ENCODE results near the gene CALY.

CALY gene

GRCh38 chr10:133312769-133313145 lies 23.9 kb downstream of the CALY start:
- in situ Hi-C loops (cut with MboI; ENCODE audit: low sequenced_read_pairs) = no loop called here

- in situ Hi-C loops (cut with MboI; ENCODE audit: low sequenced_read_pairs) = no loop called here
These were observed 24.5 kb downstream of the CALY start for GRCh38 chr10:133312016-133312768.

DNA sequence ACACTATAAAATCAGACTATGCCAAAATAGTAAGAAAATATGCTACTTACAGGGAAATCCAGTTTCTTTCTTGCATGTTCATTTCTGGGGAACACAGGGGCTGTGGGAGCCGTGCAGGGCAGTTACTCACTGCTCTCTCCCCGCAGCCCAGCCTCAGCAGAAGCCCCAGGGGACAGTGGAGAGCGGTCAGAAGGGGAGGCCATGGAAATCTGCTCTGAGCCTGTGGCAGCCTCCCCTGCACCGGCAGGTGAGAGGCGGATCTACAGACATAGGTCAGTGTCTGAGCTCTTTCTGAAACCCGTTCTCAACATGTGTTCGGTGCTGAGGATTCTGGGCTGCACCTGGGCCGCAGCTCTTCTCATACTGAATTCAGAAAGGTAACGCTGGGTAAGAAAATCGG lies 25.1 kb downstream of the CALY start:
- in situ Hi-C loops (cut with MboI; ENCODE audit: low sequenced_read_pairs) = no loop called here

DNA sequence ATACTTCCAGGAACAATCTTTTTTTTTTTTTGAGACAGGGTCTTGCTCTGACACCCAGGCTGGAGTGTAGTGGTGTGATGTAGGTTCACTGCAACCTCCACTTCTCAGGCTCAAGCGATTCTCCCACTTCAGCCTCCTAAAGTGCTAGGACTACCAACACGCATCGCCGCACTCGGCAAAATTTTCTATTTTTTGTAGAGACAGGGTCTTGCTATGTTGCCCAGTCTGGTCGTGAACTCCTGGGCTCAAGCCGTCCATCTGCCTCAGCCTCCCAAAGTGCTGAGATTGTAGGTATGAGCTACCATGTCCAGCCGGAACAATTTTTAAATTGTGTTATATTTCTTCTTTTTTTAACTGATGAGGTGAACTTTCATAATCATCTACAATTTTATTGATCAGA lies 25.9 kb downstream of the CALY start:
- in situ Hi-C loops (cut with MboI; ENCODE audit: low sequenced_read_pairs) = no loop called here

DNA sequence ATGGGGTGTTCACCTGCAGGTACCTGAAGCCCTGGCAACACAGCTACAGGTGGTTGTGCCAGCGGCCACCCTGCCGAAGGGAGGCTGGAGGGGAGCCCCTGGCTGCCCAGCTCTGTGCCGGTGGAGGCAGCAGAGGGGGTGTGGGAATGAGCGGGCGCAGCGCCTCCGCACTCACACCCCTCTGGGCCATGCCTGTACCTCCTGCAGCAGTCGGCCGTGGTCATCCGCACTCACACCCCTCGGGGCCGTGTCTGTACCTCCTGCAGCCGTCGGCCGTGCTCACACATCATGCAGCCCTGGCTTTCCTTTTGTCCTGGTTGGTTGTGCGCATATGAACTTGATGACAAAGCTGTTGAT lies 26.3 kb downstream of the CALY start:
- in situ Hi-C loops (cut with MboI; ENCODE audit: low sequenced_read_pairs) = no loop called here

GRCh38 chr10:133309720-133310398 lies 26.8 kb downstream of the CALY start:
- in situ Hi-C loops (cut with MboI; ENCODE audit: low sequenced_read_pairs) = no loop called here

DNA sequence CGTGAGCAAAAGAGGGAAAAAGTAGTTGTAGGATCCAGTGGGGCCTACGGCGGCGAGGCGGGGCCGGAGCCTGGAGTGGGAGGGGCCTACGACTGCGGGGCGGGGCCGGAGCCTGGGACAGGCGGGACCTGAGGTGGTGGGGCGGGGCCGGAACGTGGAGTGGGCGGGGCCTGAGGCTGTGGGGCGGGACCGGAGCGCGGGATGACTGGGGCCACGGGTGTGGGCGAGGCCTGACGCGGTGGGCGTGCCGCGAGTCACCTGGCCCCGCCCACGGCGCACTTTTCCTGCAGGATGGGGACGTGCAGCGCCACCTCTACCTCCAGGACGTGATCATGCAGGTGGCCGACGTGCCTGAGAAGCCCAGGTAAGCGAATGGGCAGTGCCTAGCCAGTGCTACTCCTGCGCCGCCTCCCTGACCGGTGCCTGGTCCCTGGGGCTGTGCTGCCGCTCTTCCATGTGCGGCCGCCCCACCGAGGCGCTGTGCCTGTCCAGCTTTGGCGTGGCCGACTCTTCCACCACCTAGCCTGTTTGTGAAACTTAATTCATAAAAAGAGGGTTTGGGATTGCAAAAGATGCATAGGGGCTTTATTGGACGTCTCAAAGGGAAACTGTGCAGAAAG lies 27.5 kb downstream of the CALY start:
- in situ Hi-C loops (cut with MboI; ENCODE audit: low sequenced_read_pairs) = no loop called here

DNA sequence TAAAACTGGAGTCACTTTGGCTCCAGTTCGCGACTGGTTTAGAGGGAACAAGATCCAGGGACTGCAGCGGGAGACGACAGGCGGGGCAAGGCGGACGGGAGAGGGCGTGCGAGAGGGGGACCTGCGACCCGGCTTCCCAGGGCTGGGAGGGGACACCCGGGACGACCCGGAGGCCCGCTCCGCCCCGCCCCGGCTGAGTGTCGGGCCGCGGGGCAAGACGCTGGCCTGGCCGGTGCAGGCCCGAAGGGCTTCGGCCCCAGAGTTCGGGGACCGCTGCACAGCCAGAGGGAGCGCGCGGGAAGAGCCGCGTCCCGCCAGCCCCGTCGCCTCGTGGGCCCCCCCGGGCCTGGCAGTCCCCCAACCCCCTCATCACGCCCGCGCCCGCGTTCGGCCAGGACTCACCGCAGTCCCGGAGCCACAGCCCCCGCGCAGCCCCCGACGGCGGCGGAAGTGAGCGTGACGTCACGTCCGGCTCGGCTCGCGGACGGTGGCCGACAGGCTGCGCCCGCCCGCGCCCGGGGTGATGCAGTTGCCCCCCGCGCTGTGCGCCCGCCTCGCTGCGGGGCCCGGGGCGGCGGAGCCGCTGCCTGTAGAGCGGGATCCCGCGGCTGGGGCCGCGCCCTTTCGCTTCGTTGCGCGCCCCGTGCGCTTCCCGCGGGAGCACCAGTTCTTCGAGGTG lies 28.1 kb downstream of the CALY start, which contains the start of the genes TUBGCP2 and ZNF511:
TSS of gene TUBGCP2 (minus strand) at position 452 of the 679 bp plus-strand sequence. CDS start 5,931 bp downstream, outside the sequence.
TSS of gene ZNF511 (plus strand) at position 494 of the 679 bp plus-strand sequence. CDS start at position 524, 30 bp downstream.
- in situ Hi-C loops (cut with MboI; ENCODE audit: low sequenced_read_pairs) = no loop called here

DNA sequence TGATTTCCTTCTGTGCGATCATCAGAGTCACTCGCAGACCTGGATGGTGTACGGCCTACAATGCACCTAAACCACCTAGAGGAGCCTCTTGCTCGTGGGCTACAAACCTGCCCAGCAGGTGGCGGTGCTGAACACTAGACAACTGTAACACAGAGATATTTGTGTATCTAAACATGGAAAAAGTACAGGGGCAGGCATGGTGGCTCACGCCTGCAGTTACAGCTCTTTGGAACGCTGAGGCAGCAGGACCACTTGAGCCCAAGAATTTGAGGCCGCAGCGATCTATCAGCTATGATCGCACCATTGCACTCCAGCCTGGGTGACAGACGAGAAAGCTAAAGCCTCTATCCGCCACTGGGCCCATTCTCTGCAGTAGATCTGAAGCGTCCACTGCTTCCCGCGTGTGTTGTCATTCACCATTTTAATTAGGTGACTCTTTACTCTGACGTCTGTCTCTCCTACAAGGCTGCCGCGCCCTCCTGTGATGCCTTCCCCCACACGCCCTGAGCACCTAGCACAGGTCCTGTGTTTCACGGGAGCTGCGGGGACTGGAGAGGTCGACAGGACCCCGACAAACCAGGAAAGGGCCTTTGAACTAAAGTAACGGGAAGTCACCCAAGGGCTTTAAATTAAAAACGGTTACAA lies 28.8 kb downstream of the CALY start:
- in situ Hi-C loops (cut with MboI; ENCODE audit: low sequenced_read_pairs) = no loop called here

DNA sequence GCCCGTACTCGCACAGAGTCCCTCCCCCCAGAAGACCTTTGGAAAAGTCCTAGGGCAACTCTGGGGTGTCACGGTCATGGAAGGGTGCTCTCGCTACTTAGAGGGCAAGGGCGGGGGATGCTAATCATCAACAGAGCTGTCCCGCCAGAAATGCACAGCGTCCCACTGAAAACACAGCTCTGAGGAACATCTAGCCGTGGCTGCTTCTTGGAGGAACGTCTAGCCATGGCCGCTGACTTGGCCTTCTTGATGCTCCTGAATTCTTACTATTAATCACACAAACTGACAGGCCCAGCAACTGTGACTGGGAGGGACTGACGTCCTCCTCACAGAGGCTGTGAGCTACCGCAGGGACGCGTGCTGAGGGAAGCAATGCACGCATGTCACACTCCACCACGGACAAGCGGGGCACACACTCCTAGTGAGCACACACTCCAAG lies 29.7 kb downstream of the CALY start:
- in situ Hi-C loops (cut with MboI; ENCODE audit: low sequenced_read_pairs) = no loop called here

DNA sequence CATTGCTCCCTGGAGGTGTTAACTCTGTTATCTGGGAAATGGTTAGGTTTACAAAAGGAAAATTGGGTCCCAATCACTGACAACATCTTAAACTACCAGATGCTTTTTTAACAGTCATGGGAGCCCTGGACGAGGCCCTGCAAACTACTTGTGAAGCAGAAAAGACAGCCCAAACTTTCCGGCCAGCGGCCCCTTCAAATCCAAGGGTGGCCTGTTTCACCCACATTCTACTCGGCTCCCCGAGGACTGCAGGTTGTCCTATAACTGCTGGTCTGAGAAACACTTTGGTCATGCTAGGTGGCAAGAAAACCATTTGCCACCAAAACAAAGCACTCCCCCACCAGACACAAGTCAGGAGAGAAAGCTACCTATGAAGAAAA lies 30.6 kb downstream of the CALY start:
- in situ Hi-C loops (cut with MboI; ENCODE audit: low sequenced_read_pairs) = no loop called here

DNA sequence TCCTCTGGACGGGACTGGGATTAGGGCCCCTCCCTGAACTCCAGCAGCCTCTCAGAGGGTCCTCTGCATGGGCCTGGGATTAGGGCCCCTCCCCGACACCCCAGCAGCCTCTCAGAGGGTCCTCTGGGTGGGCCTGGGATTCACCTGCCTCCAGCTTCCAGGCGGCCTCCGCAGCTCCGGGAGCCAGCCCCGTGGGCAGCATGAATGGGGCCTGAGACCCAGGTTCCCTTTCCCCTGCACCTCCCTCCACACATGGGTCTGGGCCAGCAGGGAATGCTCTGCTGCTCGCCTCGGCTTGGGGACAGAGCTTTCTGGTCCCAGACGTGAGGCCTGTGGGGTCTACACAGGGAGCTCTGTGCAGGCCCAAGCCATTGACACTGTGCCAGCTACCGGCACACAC lies 33.5 kb downstream of the CALY start:
- in situ Hi-C loops (cut with MboI; ENCODE audit: low sequenced_read_pairs) = no loop called here

GRCh38 chr10:133302230-133302629 lies 34.5 kb downstream of the CALY start:
- in situ Hi-C loops (cut with MboI; ENCODE audit: low sequenced_read_pairs) = no loop called here

DNA sequence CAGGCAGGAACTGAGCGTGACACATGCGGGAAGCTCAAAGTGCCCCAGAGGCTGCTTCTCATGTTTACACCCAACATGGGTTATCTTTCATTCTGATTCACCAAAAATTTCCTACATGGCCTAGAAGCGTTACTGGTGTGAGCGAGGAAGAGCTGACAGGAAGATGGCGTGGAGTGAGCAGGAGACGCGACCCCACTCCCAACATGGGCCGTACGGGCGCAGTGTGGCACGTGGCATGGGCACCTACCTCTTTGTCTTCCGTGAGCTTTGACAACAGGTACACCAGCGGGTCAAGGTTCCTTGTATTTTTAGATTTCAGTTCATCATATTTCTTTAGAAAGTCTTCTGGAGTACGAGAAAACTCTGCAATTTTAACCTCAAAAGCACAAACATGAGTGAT lies 37.0 kb downstream of the CALY start:
- in situ Hi-C loops (cut with MboI; ENCODE audit: low sequenced_read_pairs) = no loop called here

DNA sequence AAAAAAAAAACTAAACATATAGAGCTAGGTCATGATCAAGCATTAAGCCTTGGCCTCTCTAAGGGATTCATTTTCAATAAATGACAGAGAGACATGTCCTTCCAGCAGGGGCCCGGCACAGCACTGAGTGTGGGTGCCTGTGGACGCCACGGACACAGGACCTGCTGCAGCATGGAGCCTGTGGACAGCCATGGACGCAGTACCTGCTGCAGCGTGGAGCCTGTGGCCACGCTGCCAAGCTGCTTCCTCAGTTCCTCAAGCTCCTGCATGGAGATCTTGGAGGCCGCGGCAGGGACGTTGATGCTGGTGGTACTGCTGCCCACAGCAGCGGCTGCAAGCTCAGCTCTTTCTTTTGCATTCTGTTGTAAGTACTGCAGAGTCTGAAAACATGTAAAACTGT lies 37.5 kb downstream of the CALY start:
- in situ Hi-C loops (cut with MboI; ENCODE audit: low sequenced_read_pairs) = no loop called here

- in situ Hi-C loops (cut with MboI; ENCODE audit: low sequenced_read_pairs) = no loop called here
These were observed 38.2 kb downstream of the CALY start for GRCh38 chr10:133298466-133298865.

DNA sequence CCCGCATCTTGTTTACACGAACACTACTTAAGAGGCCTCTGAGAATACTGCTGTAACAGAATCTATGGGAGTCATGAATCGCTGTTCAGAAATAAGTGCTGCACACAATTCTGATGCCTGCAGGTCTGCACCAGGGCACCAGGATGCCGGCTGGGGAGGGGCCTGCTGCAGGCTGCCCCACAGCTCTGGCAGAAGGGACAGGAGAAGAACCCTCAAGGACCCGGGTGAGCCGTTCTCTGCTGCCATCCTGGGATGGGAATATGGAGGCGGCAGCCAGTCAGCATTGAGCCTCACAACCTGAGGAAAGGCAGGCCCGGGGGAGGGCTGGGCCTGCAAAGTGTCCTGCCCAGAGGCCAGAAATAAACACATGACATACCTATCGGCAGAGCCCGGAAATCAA lies 39.2 kb downstream of the CALY start:
- in situ Hi-C loops (cut with MboI; ENCODE audit: low sequenced_read_pairs) = no loop called here

- in situ Hi-C loops (cut with MboI; ENCODE audit: low sequenced_read_pairs) = no loop called here
These were observed 41.0 kb downstream of the CALY start for GRCh38 chr10:133295426-133296320.

- in situ Hi-C loops (cut with MboI; ENCODE audit: low sequenced_read_pairs) = no loop called here
These were observed 42.5 kb downstream of the CALY start for GRCh38 chr10:133294189-133294588.

GRCh38 chr10:133293810-133294119 lies 42.9 kb downstream of the CALY start:
- in situ Hi-C loops (cut with MboI; ENCODE audit: low sequenced_read_pairs) = no loop called here
